AG08396 (cell line): ENCODE data around the gene TRPC4.

Source experiments
- DNase-seq: peaks from one replicate; pipeline ENCODE4 v3.0.0; 2012; ENCODE audit warnings: low spot score, mixed read lengths

TRPC4 gene

DNA sequence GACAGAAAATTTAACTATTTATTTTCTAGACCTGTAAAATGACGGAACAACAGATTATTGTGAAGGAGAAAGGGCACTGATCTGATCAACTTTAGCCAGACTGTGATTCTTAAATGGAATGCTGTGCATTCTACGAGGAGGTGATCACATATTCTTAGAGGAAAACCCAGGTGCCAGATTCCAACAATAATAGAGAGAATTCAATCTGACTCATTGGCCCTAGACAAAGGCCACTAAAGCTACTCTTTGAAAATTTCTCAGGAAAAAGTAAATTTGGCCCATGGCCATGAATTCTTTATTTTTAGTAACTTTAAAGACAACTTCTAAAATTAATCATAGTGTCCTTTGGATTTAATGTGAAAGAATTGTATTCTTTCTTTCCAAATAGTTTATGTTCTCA, 212.4 kb downstream of the TRPC4 start:
- DNase-seq, result no peak

DNA sequence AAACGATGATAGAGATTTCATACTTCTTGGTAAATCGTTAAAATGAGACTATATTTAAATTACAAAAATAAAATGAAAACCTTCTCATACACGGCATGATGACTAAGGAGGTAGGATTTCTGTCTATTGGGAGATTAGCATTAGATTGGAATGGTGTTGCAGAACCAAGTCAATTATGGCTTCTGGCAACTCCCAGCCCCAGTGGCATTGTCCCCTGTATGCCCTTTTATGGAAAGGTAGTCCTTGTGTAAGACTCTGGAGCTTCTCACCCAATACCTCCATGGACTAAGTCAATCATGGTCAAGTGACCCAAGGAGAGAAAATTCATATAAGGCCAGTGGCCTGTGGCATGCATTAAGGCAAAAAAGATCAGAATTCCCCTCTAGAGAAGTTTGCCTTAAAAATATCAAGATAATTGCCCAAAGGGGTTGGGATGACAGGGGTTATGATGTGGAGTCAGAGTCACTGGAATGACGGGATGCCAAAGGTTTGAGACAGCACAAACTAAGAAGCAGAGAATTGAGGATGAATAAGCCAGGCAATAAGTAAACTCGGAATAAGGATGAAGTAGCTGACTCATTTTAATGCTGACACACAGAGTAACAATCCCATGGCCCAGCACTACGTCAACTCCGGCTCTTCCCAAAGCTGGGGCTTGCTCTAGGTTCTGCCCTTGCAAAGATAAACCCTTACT, 213.2 kb downstream of the TRPC4 start:
- DNase-seq, result peak; percentile 82

DNA sequence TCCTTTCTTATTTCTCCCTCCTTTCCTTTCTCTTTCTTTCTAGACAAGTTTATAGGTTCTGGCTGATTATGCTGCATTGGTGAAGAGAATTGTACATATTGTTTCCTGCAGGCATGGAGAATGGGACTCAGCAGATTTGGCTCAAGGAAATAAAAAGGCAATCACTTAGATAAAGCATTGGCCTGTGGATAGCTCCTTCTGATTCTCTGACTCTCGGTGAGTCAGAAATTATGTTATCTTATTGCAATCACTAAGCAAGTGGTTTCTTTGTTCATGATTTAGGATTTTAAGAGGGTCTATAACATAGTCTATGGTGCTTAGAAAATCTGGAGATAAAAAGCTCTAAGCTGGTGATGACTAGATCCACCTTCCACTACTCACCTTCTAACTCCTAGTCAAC, 217.0 kb downstream of the TRPC4 start:
- no peak for DNase-seq

DNA sequence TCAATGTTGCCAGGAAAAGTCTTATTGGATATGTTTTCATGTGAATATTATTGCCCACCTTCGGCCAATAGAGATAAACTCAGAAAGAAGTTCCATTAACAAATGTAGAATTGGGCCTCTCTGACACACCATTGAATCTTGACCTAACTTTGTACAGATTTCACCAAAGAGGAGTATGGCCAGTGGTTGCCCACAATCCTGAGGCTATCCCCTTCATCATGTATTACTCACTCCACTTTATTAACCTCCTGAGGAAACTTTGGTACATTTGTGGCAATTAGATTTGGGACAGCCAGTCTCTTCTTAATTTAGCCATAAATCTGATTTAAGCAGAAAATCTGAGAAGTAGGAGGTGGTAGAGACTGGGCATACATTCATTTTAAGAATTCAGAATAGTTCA, 217.7 kb downstream of the TRPC4 start:
- no peak for DNase-seq

DNA sequence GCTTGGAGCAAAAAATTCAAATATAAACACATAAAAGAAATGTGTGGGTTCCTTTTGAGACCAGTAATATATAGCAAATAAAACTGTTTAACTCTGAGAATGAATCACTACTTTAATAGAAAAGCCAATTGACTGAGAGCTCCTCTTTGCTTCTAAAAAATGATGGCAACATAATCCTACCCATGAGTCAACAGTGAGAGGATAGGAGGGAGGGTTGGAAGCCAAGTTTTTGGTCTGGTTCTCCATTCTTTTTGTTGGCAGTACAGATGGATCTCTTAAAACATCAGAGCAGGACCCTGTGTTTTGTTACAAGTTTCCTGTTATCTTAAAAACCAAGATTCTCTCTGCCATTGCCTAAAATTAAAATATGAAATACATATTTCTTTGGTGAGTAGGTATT, 221.0 kb downstream of the TRPC4 start:
- no peak for DNase-seq

DNA sequence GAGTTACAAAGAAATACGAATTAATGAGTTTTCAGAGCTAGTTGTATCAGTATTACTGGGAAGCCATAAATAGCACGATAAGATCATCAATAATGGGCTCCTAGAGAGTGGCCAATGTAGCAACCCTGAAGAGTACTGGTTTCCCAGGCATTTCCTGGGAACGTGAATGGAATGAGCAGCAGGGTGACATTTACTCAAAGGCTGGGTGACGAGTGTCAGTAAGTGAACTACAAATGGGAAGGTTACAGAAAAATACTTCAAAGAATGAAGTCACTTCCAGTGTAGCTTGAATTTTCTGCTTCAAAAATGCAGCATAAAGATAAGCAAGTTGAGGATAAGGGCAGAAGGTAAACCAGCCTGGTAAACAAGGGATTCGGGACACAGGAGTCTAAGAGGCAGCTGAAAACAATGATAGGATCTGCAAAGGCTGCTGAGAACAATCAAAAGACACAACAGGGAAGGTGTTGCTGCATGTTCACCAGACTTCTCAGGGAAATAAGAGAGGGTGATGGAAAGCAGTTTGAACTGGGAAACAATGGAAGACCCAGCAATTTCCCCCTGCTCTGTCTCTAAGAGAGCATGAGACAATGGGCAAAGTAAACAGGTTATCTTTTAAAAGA, 222.4 kb downstream of the TRPC4 start:
- no peak for DNase-seq

DNA sequence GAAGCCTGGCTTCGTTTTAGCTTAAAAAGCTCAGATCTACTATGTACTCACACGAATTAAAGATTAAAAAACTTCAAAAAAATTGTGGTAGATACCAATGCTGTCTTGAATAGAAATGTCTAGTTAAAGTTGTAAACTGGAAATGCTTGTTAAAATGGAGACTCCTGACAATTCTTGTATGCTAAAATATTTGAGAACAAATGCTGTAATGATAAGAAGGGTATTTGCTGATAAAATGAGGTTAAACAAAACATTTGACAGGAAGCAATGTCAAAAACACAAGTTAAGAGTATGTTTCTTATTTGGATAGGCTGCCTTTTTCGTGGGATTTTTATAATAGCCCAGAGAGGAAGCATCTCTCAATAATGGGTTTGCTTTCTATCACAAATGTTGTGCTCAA, 223.0 kb downstream of the TRPC4 start:
- no peak for DNase-seq

DNA sequence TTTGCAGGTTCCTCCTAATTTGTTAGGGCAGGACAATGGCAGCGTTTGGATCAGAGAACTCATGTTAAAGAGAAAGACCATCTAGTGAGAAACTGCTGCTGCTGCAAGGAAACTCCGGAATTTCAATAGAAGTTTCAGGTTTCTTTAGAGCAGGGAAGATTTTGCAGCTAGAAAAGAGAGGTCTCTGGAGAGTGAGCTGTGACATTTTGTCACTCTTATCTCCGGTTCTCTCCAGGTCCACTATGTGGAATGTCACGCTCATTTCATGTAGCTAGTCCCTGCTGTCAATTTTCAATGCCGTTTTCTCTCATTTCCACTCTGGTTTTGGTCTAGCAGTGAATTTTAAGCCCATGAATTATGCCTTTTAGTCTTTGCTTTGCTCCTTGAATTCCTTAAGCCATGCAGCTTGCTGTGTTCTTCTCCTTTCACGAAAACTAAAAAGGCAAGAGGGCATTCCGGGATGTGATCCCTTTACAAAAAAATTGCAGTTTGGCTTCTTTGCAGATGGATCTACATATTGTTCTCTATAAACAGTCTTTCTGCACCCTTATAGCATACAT, 224.3 kb downstream of the TRPC4 start:
- DNase-seq, result no peak

DNA sequence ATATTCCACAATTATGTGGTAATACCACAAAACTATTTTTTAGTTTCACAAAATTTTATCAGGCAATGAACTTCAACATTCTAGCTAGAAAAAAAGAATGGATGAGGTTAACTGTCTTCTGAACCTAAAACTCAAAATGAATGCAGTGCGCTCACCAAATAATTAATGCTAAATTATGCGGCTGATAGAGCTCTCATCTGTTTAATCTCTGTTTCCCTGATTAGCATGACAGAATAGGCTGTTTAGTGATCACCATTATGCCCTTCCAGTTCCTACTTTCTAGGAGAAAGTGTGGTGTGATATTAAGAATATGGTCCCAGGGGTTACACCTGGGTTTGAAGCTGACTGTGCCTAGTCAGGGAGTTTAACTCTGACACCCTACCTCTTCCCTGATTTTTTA, 228.2 kb downstream of the TRPC4 start:
- DNase-seq, result no peak

DNA sequence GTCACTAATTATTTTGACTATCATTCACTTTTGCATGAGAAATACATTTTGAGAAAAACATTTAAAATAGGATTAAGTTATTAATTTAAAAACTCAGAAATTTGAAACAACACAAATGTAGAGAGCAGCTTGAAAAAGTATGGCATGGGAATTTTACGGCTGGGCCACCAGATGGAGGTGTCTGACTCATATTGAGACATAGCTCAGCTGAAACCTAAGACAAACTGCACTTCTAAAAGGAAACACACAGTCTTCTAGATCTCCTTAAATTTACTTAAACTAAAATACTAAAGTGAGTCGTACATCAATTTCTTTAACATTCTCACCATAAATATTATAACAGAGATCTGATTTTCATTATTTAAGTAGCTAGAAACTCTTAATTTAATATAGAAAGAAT, 229.1 kb downstream of the TRPC4 start:
- peak; percentile 36 for DNase-seq

DNA sequence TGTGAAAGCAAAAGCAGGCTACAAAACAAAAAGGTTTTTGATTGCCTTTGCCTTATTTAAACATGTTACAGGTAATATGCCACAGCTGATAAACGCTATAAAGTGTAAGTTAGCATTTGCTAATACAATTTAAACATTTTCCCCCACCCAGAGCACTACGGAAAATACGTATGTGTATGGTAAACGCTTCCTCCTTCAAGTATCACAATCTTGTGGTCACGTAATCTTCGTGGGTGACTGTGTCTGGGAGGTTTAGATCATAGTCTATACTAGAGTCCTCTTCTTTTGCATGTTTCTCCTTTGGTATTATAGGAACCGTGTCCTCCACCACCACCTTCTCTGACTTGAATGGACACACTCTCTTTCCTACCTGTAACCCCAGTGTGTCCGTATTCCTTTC, 232.9 kb downstream of the TRPC4 start:
- DNase-seq, result no peak

DNA sequence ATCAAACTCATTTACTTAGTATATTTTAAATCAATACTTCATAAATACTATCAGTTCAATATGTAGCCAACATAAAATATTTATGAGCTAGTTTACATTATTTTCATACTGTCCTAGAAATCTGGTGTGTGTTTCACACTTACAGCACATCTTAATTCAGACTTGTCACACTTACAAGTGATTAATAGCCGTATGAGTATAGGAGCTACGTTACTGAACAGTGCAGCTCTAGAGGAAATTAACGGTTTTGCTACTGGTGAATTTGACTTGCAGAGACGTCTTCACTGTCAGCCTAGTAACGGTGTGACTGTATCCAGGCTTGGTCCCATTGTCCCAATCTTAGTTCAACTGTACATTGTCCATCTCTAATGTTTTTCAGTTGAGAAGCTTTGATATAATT, 237.3 kb downstream of the TRPC4 start:
- no peak for DNase-seq

DNA sequence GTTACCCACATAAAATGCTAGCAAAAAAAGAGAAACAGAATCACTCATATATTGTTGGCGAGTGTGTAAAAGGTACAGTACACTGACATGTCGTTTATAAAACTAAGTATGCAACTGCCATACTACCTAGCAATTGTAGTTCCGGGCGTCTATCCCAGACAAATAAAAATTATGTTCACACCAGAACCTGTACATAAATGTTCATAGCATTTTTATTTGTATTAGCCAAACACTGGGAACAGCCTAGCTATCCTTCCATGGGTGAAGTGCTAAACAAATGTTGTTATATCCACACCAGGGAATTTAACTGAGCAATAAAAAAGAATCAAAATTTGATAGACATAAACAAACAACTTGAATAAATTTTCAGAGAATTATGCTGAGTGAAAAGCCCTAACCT, 242.1 kb downstream of the TRPC4 start:
- DNase-seq, result no peak

DNA sequence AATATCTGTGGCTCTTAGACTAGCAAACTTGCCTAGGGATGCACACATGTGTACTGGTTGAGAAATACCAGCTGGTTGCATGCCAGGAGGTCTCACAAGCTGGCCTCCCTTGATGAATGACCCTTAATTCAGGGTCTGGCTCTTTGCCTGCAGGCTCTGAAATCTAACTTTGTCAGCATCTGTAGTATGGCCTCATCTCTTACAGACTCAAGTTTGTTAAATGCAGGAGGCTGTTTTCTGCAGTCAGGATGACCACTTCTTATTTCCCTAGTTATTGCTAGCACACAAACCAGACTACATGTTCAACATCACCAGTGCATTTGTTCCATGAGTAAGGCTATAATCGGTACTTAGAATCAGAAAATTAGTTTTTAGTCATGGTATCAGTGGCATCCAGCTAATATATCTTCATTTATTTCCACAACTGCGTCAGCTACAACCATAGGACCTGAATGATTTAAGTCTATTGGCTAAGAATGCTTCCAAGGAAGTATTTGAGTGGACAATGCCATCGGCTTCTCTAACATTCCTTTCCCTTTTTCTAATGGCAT, 247.7 kb downstream of the TRPC4 start:
- DNase-seq, result peak; percentile 3

DNA sequence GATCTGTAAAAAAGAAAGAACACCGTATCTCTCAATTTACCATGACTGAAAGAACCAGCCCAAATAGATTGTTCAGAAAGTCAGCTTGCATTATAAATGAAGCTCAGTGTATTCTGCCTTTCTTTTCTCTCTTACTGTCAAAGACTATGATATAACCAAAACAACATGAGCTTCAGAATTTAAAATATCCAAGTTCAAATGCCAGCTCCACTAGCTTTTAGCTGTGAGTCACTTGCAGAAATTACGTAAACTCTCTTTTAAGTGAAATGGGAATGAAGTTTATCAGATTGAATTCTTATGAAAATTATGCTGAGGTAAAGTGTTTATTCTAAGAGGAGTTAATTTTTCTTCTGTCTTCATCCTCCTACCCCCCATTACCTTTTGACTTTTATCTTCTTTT, 251.0 kb downstream of the TRPC4 start:
- peak; percentile 8 for DNase-seq

DNA sequence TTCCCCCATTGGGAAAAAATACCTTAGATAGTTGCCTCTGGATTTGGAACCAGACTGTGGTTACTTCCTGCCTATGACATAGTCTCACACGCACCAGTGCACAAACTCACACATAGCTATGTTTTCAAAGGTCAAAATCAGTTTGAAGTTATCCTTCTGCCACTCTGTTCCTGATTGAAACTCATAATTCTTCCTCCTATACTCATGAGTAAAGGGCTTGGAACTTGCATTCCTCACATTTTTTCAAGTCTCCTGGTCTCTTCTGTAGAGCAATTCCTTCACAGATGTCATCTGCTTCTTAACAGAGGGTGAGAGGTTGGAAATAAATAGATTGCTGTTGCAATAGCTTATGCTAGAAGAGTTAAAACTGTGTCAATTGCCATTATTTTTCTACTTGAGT, 252.4 kb downstream of the TRPC4 start:
- DNase-seq, result peak; percentile 25

DNA sequence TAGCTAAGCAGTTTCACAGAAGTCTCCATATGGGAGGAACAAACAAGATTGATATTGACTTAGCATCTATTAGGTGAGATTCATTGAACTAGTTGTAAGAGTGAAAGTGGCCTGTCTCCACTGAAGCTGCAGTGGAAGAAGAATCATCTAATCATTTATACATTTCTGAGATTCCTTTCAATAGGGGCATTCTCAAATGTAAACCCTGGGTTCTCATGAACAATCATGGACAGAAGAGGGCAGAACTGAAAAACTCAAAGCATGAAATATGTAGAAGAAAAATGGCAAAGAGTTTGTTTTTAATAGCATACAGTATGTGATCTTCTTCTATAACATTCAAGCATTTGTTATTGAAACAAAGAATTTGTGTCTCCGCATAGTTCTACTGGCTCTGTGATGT, 253.4 kb downstream of the TRPC4 start:
- DNase-seq, result peak; percentile 3

DNA sequence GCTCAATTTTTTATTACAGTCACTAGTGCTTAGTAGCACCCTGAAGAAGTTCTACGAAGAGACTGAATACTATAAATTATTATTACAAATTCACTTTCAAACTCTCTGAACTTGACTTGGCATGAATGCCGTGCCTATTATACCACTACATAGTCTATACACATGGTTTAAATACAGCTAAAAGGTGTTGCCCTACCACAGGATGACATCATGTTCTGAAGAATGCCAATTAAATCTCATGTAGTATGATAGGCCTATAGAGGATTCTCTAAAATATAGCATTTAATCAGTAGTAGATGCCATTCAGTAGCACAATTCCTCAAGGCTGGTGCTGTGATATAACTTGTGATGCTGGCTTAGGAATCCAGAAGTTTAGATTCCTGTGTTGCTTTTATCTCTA, 254.3 kb downstream of the TRPC4 start:
- no peak for DNase-seq

DNA sequence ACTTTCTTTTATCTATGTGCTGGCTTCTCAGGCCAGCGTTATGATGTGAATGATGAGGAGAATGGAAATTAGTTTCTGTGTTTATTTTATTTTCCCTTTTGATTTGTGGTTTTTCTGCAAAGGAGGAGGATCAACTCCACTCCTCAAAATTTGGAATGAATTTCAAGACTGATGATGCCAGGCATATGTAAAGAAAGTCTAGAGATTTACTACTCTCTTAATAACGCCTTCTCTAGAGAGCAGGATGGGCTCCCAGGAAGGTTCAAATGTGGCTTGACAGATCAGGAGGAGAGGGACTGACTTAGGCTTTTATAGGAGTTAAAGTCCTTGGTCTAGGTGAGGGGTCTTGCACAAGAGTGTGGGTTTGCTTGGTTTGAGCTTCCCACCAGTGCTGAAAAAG, 255.9 kb downstream of the TRPC4 start:
- no peak for DNase-seq

DNA sequence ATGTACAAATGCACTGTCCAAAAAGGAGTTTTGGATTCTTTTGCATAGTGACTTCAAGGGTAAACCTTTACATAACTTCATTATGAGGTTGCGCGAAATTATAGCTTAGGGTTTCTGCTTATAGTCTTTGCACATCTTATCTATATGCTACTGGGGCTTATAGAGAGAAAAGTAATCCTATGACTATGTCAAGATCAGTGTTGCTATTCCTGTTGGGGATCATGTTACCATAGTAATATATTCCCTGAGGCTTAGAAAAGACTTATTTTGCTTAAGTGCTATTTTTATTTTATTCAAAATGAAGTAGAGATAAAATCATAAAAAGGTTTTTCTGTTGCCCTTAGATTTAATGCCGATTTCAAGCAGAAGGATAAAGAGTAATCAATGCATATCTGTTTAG, 256.3 kb downstream of the TRPC4 start:
- no peak for DNase-seq

DNA sequence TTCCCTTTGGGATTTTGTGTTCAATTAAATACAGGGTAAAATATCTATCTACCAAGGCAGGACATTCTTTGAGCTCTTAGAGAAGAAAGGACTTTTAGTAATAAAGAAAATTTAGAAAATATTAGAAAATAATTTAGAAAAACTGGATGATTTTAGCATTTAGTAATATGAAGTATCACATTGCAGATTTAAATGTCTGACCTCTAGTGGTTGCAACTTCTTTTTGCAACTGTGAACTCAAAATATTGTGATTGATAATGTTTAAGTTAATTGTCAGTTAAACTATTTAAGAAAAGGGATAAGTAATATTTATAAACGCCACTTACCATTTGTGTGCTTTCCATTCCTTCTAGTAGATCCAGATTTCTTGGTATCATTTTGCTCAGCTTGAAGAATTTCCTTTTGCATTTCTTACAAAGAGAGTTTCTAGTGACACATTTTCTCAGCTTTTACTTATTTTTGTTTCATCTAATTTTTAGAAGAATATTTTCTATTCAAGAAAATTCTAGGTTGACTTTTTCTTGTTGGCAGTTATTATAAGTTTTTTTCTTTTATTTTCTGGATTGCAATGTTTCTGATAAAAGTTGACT, 260.7 kb downstream of the TRPC4 start:
- DNase-seq, result no peak

DNA sequence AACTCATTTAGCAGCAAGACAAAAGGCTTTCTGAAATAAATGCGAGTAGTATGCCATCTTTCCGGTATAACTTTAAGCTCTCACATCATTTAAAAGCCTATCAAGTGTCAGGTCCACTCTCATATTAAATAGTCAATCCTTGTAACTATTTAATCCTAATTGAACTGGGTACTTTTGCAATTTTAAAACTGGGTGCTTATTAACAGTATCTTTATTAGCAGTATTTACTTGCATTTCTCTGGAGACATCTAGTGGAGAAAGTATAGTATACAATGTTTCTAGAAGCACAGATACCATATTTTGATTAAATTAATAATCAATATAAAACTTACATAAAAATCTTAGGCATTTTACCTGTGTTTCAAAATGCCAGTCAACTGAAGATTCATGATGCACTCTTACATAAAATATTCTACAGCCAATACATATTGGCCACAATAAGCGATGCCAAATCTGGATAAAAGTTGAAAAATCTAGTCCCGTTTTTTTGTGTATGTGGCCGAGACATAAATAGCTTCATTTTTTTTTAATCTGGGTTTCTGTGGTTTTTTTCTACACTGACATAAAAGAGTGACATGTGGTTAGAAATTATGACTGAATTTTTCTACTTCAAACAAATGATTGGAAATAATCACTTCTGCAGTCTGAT, 266.7 kb downstream of the TRPC4 start:
- DNase-seq, result peak; percentile 7
